Activated T-cell treated with anti-CD3 and anti-CD28 coated beads, Interleukin-2, amount 50 U/mL, for 24 hours (primary cell): Measurements from ENCODE around the gene SPG7.
A peak's percentile ranks its signal among the peaks of the same experiment; 100 is the strongest.

Experiments
- DNase-seq: peaks from one replicate; pipeline ENCODE4 v3.0.0-alpha.2; 2020
- H3K27ac Mint-ChIP-seq: 2 replicates; pipeline ENCODE4 v1.8.0; 2020; ENCODE audit warnings: mild to moderate bottlenecking, mixed read lengths
- H3K27me3 Mint-ChIP-seq: 2 replicates; pipeline ENCODE4 v1.8.0; 2020; ENCODE audit warnings: mixed read lengths
- H3K36me3 Mint-ChIP-seq: 2 replicates; pipeline ENCODE4 v1.8.0; 2020; ENCODE audit warnings: low read depth, mixed read lengths
- H3K4me1 Mint-ChIP-seq: 2 replicates; pipeline ENCODE4 v1.8.0; 2020; ENCODE audit warnings: low read depth, mixed read lengths
- H3K4me3 Mint-ChIP-seq: 2 replicates; pipeline ENCODE4 v1.8.0; 2020; ENCODE audit warnings: mild to moderate bottlenecking, moderate library complexity, mixed read lengths
- H3K9me3 Mint-ChIP-seq: 2 replicates; pipeline ENCODE4 v1.8.0; 2020; ENCODE audit warnings: mixed read lengths

SPG7 gene

GRCh38 chr16:89493776-89494175 is 14.4 kb upstream of the SPG7 start:
- H3K36me3 Mint-ChIP-seq = peaks cover 25% of the 10 kb centered on the region
- H3K27me3 Mint-ChIP-seq = no peaks in the 10 kb centered on the region
- no peak for DNase-seq
- peaks cover 33% of the 10 kb centered on the region for H3K4me1 Mint-ChIP-seq
- H3K27ac Mint-ChIP-seq = peak overlapping the region; percentile 51
- H3K9me3 Mint-ChIP-seq = no peaks in the 10 kb centered on the region
- H3K4me3 Mint-ChIP-seq = no peak overlapping the region

DNA sequence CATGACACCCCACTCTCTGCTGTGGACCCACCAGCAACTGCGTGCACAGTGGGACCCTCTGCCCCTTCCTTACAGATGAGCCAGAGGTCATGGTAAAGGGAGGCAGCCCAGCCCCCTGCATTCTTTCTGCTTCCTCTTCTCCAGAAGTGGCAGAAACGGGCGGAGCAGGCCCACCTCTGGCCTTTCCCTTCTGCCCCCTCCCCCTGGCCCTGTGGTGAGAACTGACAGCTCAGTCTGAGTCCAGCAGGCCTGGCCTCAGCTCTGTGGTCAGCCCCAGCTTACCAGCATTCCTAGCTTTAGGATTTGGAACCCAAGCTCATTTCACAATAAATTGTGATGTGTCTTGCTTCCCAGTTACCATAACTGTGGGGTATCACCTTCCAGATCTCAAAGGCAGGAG is 13.1 kb upstream of the SPG7 start:
- H3K9me3 Mint-ChIP-seq = no peaks in the 10 kb centered on the region
- peak overlapping the region; percentile 63 for H3K27ac Mint-ChIP-seq
- H3K4me3 Mint-ChIP-seq = no peak overlapping the region
- H3K4me1 Mint-ChIP-seq = peaks cover 30% of the 10 kb centered on the region
- no peak for DNase-seq
- H3K36me3 Mint-ChIP-seq = peaks cover 23% of the 10 kb centered on the region
- H3K27me3 Mint-ChIP-seq = no peaks in the 10 kb centered on the region

DNA sequence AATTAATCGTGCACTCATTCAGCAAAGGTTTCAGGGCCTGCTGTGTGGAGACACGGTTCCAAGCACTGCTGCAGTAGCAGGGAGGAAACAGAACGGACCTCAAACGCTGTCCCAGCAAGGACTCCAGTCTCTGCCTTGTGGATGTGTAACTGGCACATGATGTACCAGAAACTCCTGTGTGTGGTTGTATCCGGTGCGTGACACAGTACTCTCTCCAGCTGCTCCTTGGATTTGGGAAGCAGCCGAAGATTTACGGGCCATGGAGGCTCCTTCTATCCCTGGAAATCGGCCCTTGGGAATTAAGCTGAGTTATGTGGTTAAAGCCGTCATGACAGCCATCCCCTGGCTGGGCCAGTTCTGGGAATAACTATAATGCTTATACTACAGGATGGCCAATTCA is 9.4 kb upstream of the SPG7 start:
- peaks cover 7% of the 10 kb centered on the region for H3K4me1 Mint-ChIP-seq
- H3K4me3 Mint-ChIP-seq = no peak overlapping the region
- no peak for DNase-seq
- peaks cover 10% of the 10 kb centered on the region for H3K36me3 Mint-ChIP-seq
- H3K9me3 Mint-ChIP-seq = no peaks in the 10 kb centered on the region
- H3K27ac Mint-ChIP-seq = no peak overlapping the region
- H3K27me3 Mint-ChIP-seq = no peaks in the 10 kb centered on the region

GRCh38 chr16:89499767-89500166 is 8.4 kb upstream of the SPG7 start:
- DNase-seq = no peak
- H3K9me3 Mint-ChIP-seq = no peaks in the 10 kb centered on the region
- peaks cover 7% of the 10 kb centered on the region for H3K4me1 Mint-ChIP-seq
- no peaks in the 10 kb centered on the region for H3K27me3 Mint-ChIP-seq
- peaks cover 5% of the 10 kb centered on the region for H3K36me3 Mint-ChIP-seq
- no peak overlapping the region for H3K27ac Mint-ChIP-seq
- H3K4me3 Mint-ChIP-seq = no peak overlapping the region

- no peaks in the 10 kb centered on the region for H3K27me3 Mint-ChIP-seq
- H3K27ac Mint-ChIP-seq = no peak overlapping the region
- no peak overlapping the region for H3K4me3 Mint-ChIP-seq
- DNase-seq = no peak
- peaks cover 26% of the 10 kb centered on the region for H3K4me1 Mint-ChIP-seq
- no peaks in the 10 kb centered on the region for H3K9me3 Mint-ChIP-seq
- peaks cover 5% of the 10 kb centered on the region for H3K36me3 Mint-ChIP-seq
Observed at GRCh38 chr16:89502081-89502843, 5.9 kb upstream of the SPG7 start.

- Mint-ChIP-seq H3K4me1 (peaks cover 27% of the 10 kb centered on the region), H3K27ac (peak overlapping the region; percentile 79), H3K9me3 (no peaks in the 10 kb centered on the region), H3K4me3 (no peak overlapping the region), H3K36me3 (peaks cover 5% of the 10 kb centered on the region), H3K27me3 (no peaks in the 10 kb centered on the region)
- DNase-seq = no peak
Observed at GRCh38 chr16:89504091-89504490, 4.1 kb upstream of the SPG7 start.

- Mint-ChIP-seq H3K27me3 (no peaks in the 10 kb centered on the region), H3K4me3 (peak overlapping the region; percentile 94), H3K4me1 (peaks cover 34% of the 10 kb centered on the region), H3K9me3 (no peaks in the 10 kb centered on the region), H3K27ac (peak overlapping the region; percentile 95), H3K36me3 (peaks cover 7% of the 10 kb centered on the region)
- DNase-seq = peak; percentile 84
Observed at GRCh38 chr16:89505204-89506112, 2.7 kb upstream of the SPG7 start.

DNA sequence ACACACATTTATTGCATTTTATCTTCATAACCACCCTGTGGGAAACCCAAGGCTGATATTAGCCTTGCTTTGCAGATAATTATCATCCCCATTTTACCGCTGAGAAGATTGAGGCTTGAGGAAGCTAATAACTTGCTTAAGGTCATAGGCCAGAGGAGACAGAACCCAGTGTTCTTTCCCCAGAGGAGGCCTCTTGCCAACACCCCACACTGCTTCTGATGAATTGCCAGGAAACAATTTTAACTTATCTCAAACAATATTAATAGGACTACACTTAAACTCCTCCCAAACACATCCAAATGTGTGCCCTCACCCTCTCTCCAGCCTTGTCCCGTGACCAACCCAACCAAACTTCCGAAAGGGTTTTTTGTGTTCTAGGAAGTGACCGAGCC is 2.1 kb upstream of the SPG7 start:
- Mint-ChIP-seq H3K4me3 (peak overlapping the region; percentile 94), H3K27ac (peak overlapping the region; percentile 95), H3K27me3 (no peaks in the 10 kb centered on the region), H3K9me3 (no peaks in the 10 kb centered on the region), H3K36me3 (peaks cover 14% of the 10 kb centered on the region), H3K4me1 (peaks cover 36% of the 10 kb centered on the region)
- DNase-seq = no peak

DNA sequence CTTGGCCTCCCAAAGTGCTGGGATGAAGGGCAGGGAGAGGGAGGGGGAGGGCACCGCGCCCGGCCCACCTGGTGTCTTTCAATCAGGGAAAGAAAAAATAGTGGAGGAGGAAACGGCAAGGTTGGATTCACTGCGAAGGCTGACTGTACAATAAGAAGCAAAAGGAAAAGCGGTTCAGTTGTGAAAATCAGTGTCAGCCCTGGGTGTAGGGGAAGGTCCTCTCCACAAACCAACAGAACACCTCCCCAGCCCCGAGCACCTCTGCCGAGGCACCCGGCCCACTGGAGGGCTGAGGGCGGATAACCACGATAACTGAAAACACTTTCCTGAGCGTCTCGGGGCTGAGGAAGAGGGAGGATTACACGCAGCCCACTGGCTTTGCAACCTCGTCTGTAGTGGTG is 1.4 kb upstream of the SPG7 start:
- peaks cover 19% of the 10 kb centered on the region for H3K36me3 Mint-ChIP-seq
- no peaks in the 10 kb centered on the region for H3K27me3 Mint-ChIP-seq
- peak; percentile 53 for DNase-seq
- peak overlapping the region; percentile 94 for H3K4me3 Mint-ChIP-seq
- no peaks in the 10 kb centered on the region for H3K9me3 Mint-ChIP-seq
- peaks cover 39% of the 10 kb centered on the region for H3K4me1 Mint-ChIP-seq
- peak overlapping the region; percentile 95 for H3K27ac Mint-ChIP-seq

DNA sequence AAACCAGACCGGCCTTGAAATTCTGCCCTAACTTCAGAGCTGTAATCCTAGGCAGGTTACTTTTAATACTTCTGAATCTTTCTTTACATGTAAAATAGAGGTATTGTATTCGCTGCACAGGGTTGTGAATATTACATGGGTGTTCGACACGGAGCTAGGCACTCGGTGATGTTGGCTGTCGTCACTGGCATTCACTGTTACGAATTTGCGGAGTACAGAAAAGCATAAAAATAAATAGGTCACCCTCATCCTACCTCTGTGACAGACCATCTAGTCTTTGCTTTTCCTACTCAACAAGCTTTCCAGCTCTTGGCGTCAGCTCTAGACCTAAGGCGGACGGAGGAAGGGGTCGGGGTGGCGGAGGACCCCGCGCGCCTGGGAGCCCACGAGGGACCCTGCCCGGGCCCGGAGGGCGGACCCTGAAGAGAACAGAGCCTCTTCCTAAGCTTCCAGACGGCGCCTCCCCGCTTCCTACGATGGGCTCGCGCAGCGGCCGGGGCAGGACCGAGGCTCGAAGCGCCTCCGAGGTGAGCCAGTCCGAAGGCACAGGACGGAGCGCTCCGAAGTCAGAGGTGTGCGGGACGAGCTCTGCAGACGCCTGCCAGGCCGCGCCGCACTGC is 879 bp upstream of the SPG7 start:
- H3K4me3 Mint-ChIP-seq = peak overlapping the region; percentile 94
- DNase-seq = no peak

DNA sequence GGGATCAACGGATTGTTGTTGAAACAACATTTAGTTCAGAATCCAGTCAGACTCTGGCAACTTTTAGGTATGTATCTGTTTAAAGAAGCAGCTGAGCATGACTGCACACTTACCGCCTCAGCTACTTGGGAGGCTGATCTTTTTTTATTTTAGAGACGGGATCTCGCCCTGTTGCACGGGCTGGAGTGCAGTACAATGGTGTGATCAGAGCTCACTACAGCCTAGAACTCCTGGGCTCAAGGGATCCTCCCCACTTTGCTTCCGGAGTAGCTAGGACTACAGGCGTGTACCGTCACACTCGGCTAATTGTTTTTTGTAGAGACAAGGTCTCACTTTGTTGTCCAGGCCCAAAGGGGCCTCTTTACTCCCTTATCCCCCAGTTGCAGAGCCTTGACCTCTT is 2.3 kb downstream of the SPG7 start:
- H3K36me3 Mint-ChIP-seq = peaks cover 49% of the 10 kb centered on the region
- H3K9me3 Mint-ChIP-seq = no peaks in the 10 kb centered on the region
- H3K27ac Mint-ChIP-seq = peak overlapping the region; percentile 84
- peaks cover 29% of the 10 kb centered on the region for H3K4me1 Mint-ChIP-seq
- no peaks in the 10 kb centered on the region for H3K27me3 Mint-ChIP-seq
- no peak for DNase-seq
- peak overlapping the region; percentile 39 for H3K4me3 Mint-ChIP-seq

More for the DNA sequence above, 879 bp upstream of the SPG7 start:
- Mint-ChIP-seq H3K9me3 (no peaks in the 10 kb centered on the region), H3K27me3 (no peaks in the 10 kb centered on the region), H3K36me3 (peaks cover 24% of the 10 kb centered on the region), H3K4me1 (peaks cover 39% of the 10 kb centered on the region), H3K27ac (peak overlapping the region; percentile 95)

- Mint-ChIP-seq H3K4me1 (peaks cover 21% of the 10 kb centered on the region), H3K27ac (peak overlapping the region; percentile 84)
Observed at GRCh38 chr16:89511374-89511773, 3.2 kb downstream of the SPG7 start.

GRCh38 chr16:89512453-89512852 is 4.2 kb downstream of the SPG7 start:
- H3K4me3 Mint-ChIP-seq = no peak overlapping the region
- DNase-seq = no peak
- H3K4me1 Mint-ChIP-seq = peaks cover 13% of the 10 kb centered on the region
- no peaks in the 10 kb centered on the region for H3K9me3 Mint-ChIP-seq
- no peak overlapping the region for H3K27ac Mint-ChIP-seq
- H3K36me3 Mint-ChIP-seq = peaks cover 64% of the 10 kb centered on the region
- H3K27me3 Mint-ChIP-seq = no peaks in the 10 kb centered on the region

More at GRCh38 chr16:89511374-89511773, 3.2 kb downstream of the SPG7 start:
- Mint-ChIP-seq H3K27me3 (no peaks in the 10 kb centered on the region), H3K9me3 (no peaks in the 10 kb centered on the region), H3K4me3 (no peak overlapping the region), H3K36me3 (peaks cover 54% of the 10 kb centered on the region)
- DNase-seq = no peak

DNA sequence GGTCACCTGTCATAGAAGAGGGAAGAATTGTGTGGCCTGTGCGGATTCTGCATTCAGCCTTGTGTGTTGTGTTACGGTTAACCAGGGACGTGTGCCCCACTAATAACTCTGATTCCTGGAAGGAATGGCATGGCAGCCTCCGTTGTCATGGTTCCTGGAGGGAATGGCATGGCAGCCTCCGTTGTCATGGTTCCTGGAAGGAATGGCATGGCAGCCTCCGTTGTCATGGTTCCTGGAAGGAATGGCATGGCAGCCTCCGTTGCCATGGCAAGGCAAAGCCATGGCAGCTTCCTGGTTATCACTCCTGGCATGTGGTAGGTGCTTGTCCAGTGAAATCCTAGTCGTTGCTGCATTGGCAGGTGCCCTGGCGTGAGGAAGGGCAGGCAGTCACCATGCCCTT is 8.9 kb downstream of the SPG7 start:
- Mint-ChIP-seq H3K4me3 (no peak overlapping the region), H3K4me1 (peaks cover 3% of the 10 kb centered on the region), H3K27ac (no peak overlapping the region), H3K27me3 (no peaks in the 10 kb centered on the region), H3K36me3 (peaks cover 86% of the 10 kb centered on the region), H3K9me3 (no peaks in the 10 kb centered on the region)
- DNase-seq = no peak
